DOHH2 (cell line): ENCODE measurements around the gene PSENEN.

Experiments
- CTCF ChIP-seq: fragments of 200-600 bp; sonication (generic); IDR thresholded peaks from one replicate; pipeline ENCODE4 v1.5.1; 2014; ENCODE audit warnings: antibody characterized with exemption, mild to moderate bottlenecking, low read depth, low read length; ENCODE audit not compliant: poor library complexity, severe bottlenecking
- EZH2phosphoT487 ChIP-seq: fragments of 200-600 bp; sonication (generic); IDR thresholded peaks from 2 replicates; pipeline ENCODE4 v1.6.1; 2017; ENCODE audit warnings: borderline replicate concordance, mild to moderate bottlenecking, antibody characterized with exemption, low read length, moderate library complexity, mixed read lengths

GRCh38 chr19:35713904-35714495 is 31.5 kb upstream of the PSENEN start:
- TF ChIP-seq CTCF (no peak), EZH2phosphoT487 (no peak)
